ENCODE measurements around the gene DACH1.

Gene DACH1

DNA sequence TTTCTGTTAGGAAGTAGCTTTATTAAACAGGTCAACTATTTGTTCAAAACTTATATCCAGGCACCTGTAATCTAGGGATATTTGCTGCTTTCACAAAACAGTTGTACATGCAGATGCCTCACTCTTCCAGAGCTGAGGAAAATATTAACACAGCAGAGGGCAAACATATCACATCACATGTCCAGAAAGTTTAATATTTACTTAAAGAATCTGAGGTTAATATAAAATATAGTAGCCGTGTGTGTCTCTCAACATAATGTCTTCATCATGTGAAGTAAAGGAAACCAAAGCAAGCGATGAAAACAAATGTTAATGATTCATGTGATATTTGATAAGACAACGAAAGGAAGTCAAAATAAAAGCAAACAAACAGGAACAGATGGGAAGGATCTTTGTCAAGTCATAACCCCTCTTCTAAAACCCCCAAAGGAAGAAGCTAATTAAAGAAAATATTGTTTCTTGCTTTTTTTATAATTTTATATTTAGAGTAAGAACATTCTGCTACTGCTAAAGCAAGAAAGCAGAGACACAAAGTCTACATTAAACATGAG lies 418.8 kb downstream of the DACH1 start:
- in situ Hi-C loops (cut with MboI; ENCODE audit: low sequenced_read_pairs) = no loop called here

DNA sequence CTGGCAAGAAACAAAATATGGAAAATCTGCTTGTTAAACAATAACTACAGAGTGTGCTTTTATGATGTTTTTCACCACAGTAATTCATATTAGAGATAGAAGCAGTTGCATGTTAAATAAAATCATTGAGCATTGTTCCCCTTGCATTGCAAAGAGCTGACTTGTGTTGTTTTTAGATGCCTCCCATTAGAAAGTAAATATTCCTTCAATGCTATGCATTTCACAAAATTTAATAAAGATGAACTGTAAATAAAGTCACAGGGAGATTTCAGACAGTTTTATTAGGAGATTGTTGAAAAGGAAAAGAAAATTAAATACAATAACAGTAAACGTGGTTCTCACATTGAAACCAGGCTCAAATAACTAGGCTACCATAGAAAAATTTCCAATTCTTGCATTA lies 429.3 kb downstream of the DACH1 start:
- in situ Hi-C loops (cut with MboI; ENCODE audit: low sequenced_read_pairs) = no loop called here

DNA sequence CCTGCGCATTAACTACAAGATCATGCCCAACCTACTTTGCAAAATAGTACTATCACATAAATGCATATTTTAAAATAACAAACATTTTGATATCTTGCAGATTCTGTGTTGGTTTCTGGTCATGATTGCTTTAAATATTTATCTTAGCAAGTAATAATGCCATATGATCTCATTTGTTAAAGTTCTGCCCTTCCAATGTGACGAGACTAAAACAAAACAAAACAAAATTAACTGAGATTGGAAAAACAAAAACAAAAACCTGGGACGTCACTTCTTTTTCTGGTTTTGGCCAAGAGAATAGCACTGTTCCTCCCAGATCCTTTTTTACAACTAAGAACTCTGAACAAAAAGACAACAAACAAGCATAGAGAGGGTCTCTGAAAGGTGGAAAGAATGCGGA lies 436.3 kb downstream of the DACH1 start:
- in situ Hi-C loops (cut with MboI; ENCODE audit: low sequenced_read_pairs) = no loop called here

- in situ Hi-C loops (cut with MboI; ENCODE audit: low sequenced_read_pairs) = no loop called here
These were observed 449.8 kb downstream of the DACH1 start for GRCh38 chr13:71417205-71417604.

GRCh38 chr13:71412231-71412630 lies 454.8 kb downstream of the DACH1 start:
- in situ Hi-C loops (cut with MboI; ENCODE audit: low sequenced_read_pairs) = no loop called here

- in situ Hi-C loops (cut with MboI; ENCODE audit: low sequenced_read_pairs) = no loop called here
These were observed 458.6 kb downstream of the DACH1 start for GRCh38 chr13:71408416-71408815.

DNA sequence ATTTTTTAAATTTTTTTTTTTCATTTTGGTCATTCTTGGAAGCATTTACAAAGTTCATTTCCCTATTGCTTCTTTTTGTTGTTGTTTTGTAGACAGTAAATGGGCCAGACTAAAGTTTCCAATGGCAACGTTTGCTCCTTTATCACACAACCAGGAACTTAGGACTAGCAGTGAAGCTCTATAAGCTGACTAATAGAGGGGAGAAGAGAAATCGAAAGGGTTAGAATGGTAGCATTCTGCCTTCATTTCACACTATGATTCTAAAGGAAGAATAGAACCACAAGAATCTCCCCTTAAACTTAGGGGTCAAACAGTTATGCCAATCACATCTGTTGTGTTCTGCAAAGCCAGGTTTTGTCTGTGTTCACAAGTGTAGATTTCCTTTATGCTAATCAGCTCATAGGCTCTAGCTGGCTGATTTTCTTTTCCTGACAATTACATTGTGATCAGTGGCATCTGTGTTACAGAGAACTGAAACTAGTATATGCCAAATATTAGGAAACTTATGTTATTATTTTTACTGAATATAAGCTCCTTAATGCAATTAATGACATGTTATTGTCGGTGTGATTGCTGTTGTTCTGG lies 467.3 kb downstream of the DACH1 start:
- in situ Hi-C loops (cut with MboI; ENCODE audit: low sequenced_read_pairs) = no loop called here

GRCh38 chr13:71396149-71396548 lies 470.9 kb downstream of the DACH1 start:
- in situ Hi-C loops (cut with MboI; ENCODE audit: low sequenced_read_pairs) = no loop called here

DNA sequence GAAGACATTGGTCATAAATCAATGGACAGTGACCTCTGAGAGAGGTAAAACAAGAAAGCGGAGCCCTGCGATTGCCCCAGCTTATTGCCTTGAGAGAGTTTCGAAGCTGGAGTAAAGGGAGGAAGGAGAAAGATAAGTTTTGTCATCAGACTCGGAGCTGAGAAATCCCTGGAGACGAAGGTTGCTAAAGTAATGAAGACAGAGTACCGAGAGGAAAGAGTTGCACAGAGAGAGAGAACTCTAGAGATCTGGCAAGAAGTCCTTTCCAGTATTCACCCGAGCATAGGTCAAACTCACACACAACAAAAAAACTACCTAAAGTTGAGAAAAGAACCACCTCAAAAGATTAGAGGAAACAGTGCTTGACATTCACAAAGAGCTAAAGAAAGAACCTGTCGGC lies 472.0 kb downstream of the DACH1 start:
- in situ Hi-C loops (cut with MboI; ENCODE audit: low sequenced_read_pairs) = no loop called here

DNA sequence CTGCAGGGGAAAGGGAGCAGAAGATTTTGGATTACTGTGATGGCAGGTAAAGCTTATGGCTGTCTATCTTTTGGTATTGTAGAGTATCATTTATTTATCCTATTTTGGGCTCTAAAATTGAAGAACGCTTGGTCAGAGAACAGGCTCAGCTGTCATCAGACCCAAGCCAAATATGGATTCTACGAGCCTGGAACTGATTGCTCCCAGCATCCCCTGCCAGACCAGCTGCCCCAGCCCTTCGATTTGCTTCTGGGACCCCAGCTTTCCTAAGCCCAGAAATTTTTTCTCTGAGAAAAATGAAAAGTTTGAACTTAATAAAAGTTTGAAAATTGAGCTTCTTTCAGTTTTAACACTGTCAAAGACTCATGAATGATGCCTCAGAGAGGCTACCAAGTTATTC lies 472.8 kb downstream of the DACH1 start:
- in situ Hi-C loops (cut with MboI; ENCODE audit: low sequenced_read_pairs) = no loop called here

Data from HL-60/S4 treated with retinoic acid at 250 ng/mL for 4 days and 3 days (cell line).